IMR-90 (cell line): ENCODE measurements around the gene EPN2.

Experiments
- BHLHE40 ChIP-seq: fragments of 150-350 bp; IDR thresholded peaks from 2 replicates; pipeline ENCODE4 v1.6.1; 2016; ENCODE audit warnings: mild to moderate bottlenecking, low read depth, low read length
- CHD1 ChIP-seq: IDR thresholded peaks from 2 replicates; pipeline ENCODE4 v1.6.1; 2012; ENCODE audit warnings: low read depth, low read length, improper control_type of control experiment
- CTCF ChIP-seq: conservative IDR thresholded peaks from 2 replicates; pipeline ENCODE4 v1.5.1; 2012; ENCODE audit warnings: mild to moderate bottlenecking, low read depth, low read length, improper control_type of control experiment
- ELK1 ChIP-seq: fragments of 150-350 bp; IDR thresholded peaks from 2 replicates; pipeline ENCODE4 v1.6.1; 2016; ENCODE audit warnings: low read depth, mild to moderate bottlenecking, low read length, moderate library complexity, borderline replicate concordance
- MAFK ChIP-seq: IDR thresholded peaks from 2 replicates; pipeline ENCODE4 v1.6.1; 2012; ENCODE audit warnings: low read depth, low read length, improper control_type of control experiment
- POLR2A ChIP-seq: IDR thresholded peaks from 2 replicates; pipeline ENCODE4 v1.6.1; 2012; ENCODE audit warnings: mild to moderate bottlenecking, low read depth, low read length
- RAD21 ChIP-seq: IDR thresholded peaks from 2 replicates; pipeline ENCODE4 v1.6.1; 2012; ENCODE audit warnings: low read length, improper control_type of control experiment
- RCOR1 ChIP-seq: IDR thresholded peaks from 2 replicates; pipeline ENCODE4 v1.6.1; 2012; ENCODE audit warnings: mild to moderate bottlenecking, low read length, improper control_type of control experiment; ENCODE audit not compliant: insufficient replicate concordance
- RFX5 ChIP-seq: IDR thresholded peaks from 2 replicates; pipeline ENCODE4 v1.8.0; 2012; ENCODE audit warnings: low read depth, mild to moderate bottlenecking, low read length, moderate library complexity
- SMC3 ChIP-seq: fragments of 150-350 bp; IDR thresholded peaks from 2 replicates; pipeline ENCODE4 v1.6.1; 2016; ENCODE audit warnings: low read depth, mild to moderate bottlenecking, antibody characterized with exemption, low read length, moderate library complexity
- TF ChIP-seq, protein P1 (sequence below): fragments of 150-350 bp; IDR thresholded peaks from 2 replicates; pipeline ENCODE4 v1.6.1; 2017; ENCODE audit warnings: mild to moderate bottlenecking, antibody characterized with exemption, low read length, low read depth

GRCh38 chr17:19372439-19372838 is 135.3 kb downstream of the EPN2 start:
- TF ChIP-seq SMC3 (no peak), CTCF (no peak), RFX5 (no peak), RCOR1 (no peak), POLR2A (no peak), CHD1 (no peak), MAFK (no peak), BHLHE40 (no peak), RAD21 (no peak), ELK1 (no peak)
- TF ChIP-seq, protein P1, sequence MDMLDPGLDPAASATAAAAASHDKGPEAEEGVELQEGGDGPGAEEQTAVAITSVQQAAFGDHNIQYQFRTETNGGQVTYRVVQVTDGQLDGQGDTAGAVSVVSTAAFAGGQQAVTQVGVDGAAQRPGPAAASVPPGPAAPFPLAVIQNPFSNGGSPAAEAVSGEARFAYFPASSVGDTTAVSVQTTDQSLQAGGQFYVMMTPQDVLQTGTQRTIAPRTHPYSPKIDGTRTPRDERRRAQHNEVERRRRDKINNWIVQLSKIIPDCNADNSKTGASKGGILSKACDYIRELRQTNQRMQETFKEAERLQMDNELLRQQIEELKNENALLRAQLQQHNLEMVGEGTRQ: no peak
